Stomach (tissue), 9 donors: ENCODE results near the gene TTC7B. TPM values are rescaled to one million over a fixed set of nuclear protein-coding genes. Genes with fewer than 3 reads are reported as not detected.

Experiments used
- DNase-seq, 2 donors: peaks; one replicate each; pipeline versions ENCODE4 v3.0.0 to v3.0.0-alpha.2; 2013 to 2019
- H3K27ac ChIP-seq, 5 donors: fragments of 200-600 bp in 4 of 5; sonication (generic) in 4 of 5; one replicate each; pipeline ENCODE4 v1.5.1; 2013 to 2019; ENCODE audit warnings: mild to moderate bottlenecking in 1 of 5, moderate library complexity in 1 of 5
- H3K27me3 ChIP-seq, 3 donors: fragments of 200-600 bp; sonication (generic); one replicate each; pipeline ENCODE4 v1.5.1; 2017 to 2019; ENCODE audit warnings: mixed run types in 1 of 3
- H3K36me3 ChIP-seq, 4 donors: fragments of 200-600 bp; sonication (generic); 1 replicate in 3 of 4; 2 replicates in 1 of 4; pipeline ENCODE4 v1.5.1; 2016 to 2019
- H3K4me1 ChIP-seq, 4 donors: fragments of 200-600 bp; sonication (generic); one replicate each; pipeline ENCODE4 v1.5.1; 2016 to 2019
- H3K4me3 ChIP-seq, 4 donors: fragments of 200-600 bp; sonication (generic) in 3 of 4; one replicate each; pipeline ENCODE4 v1.5.1; 2016 to 2019; ENCODE audit warnings: mild to moderate bottlenecking in 1 of 4
- H3K9me3 ChIP-seq, 4 donors: fragments of 200-600 bp; sonication (generic); one replicate each; pipeline ENCODE4 v1.5.1; 2016 to 2019
- CTCF ChIP-seq, 7 experiments: fragments of 450-650 bp in 4 of 7; fragments of 200-600 bp in 3 of 7; sonication (generic) in 3 of 7; IDR thresholded peaks; one replicate each; pipeline ENCODE4 v1.5.1; 2016 to 2019; ENCODE audit warnings: antibody characterized with exemption in 7 of 7, control low read depth in 2 of 7, mild to moderate bottlenecking in 1 of 7
- EP300 ChIP-seq: sonication (generic); formaldehyde crosslinking; IDR thresholded peaks from one replicate; pipeline ENCODE4 v1.6.1; 2017; ENCODE audit warnings: antibody characterized with exemption
- POLR2A ChIP-seq, 4 donors: fragments of 450-650 bp; IDR thresholded peaks; one replicate each; pipeline ENCODE4 v1.6.1; 2016; ENCODE audit warnings: antibody characterized with exemption in 4 of 4, control low read depth in 2 of 4, mild to moderate bottlenecking in 1 of 4, moderate library complexity in 1 of 4
- POLR2AphosphoS5 ChIP-seq, 3 donors: sonication (generic); formaldehyde crosslinking; IDR thresholded peaks; one replicate each; pipeline ENCODE4 v1.6.1; 2016; ENCODE audit warnings: antibody characterized with exemption in 3 of 3
- WGBS, 5 donors: extraction: QIAGEN DNeasy Blood & Tissue Kit in 3 of 5; methylation state at CpG; one replicate each; pipeline versions ENCODE4 v1.1.5 to v1.1.7; 2013 to 2018; 5-methylcytosine and 5-hydroxymethylcytosine counted together
- intact Hi-C: fragments of 100-400 bp; cut with DNase I; formaldehyde crosslinking; loops from one replicate; pipeline ENCODE4 v1.15.1; 2023; ENCODE audit warnings: low total_unique reads
- polyA plus RNA-seq, 3 donors: library from polyadenylated mRNA; stranded (reverse); fragments of 200-250 nt; gene quantifications; one replicate each; pipeline ENCODE4 v1.2.3, GENCODE V29; 2013
- total RNA-seq, 5 donors: library from RNA; depleted of rRNA; stranded (reverse); fragments of >200 nt; gene quantifications; one replicate each; pipeline versions ENCODE4 v1.1.0 to v1.2.3, GENCODE V29; 2014 to 2016
- donor health status: healthy with polysubstance abuse.
- donor health status: Bipolar disorder and iron deficiency.
- donor health status: healthy.

The TTC7B gene
- total and polyA plus RNA-seq, 8 donors: 6.8 to 110 (median 17.7) TPM

- Histone ChIP-seq H3K4me1 (peaks cover 0 to 23% (median 7%) of the 10 kb centered on the region in 4 donors), H3K9me3 (no peaks in the 10 kb centered on the region), H3K27ac (no peak overlapping the region), H3K4me3 (no peak overlapping the region), H3K27me3 (no peaks in the 10 kb centered on the region), H3K36me3 (peaks cover 0 to 51% (median 35%) of the 10 kb centered on the region in 4 donors)
- 85 to 95% (median 91%) methylated on average over 7 of the region's 7 CpGs for WGBS, 5 donors
- DNase-seq: no peak
- no peak for TF ChIP-seq POLR2AphosphoS5 (IDR thresholded peaks at IDR 0.05)
- TF ChIP-seq POLR2A (IDR thresholded peaks at IDR 0.05): no peak
- no peak for TF ChIP-seq EP300
- no peak for TF ChIP-seq CTCF (IDR thresholded peaks at IDR 0.05)
- intact Hi-C loops: no loop called here
Measured at GRCh38 chr14:90575781-90576180, 240.4 kb downstream of the TTC7B start.

GRCh38 chr14:90575336-90575735 lies 240.9 kb downstream of the TTC7B start:
- 89 to 95% (median 90%) methylated on average over 5 of the region's 5 CpGs for WGBS, 5 donors
- intact Hi-C loops: no loop called here
- no peak for TF ChIP-seq POLR2A (IDR thresholded peaks at IDR 0.05)
- no peak for TF ChIP-seq EP300
- no peak for TF ChIP-seq POLR2AphosphoS5 (IDR thresholded peaks at IDR 0.05)
- TF ChIP-seq CTCF (IDR thresholded peaks at IDR 0.05): no peak
- Histone ChIP-seq H3K4me1 (peaks cover 0 to 19% (median 7%) of the 10 kb centered on the region in 4 donors), H3K27ac (no peak overlapping the region), H3K36me3 (peaks cover 0 to 55% (median 39%) of the 10 kb centered on the region in 4 donors), H3K27me3 (no peaks in the 10 kb centered on the region), H3K9me3 (no peaks in the 10 kb centered on the region), H3K4me3 (no peak overlapping the region)
- DNase-seq: no peak

GRCh38 chr14:90574188-90575131 lies 241.8 kb downstream of the TTC7B start:
- no peaks in the 10 kb centered on the region for H3K9me3 ChIP-seq
- intact Hi-C loops: no loop called here
- WGBS, 5 donors: 74 to 81% (median 79%) methylated on average over 13 of the region's 13 CpGs
- peaks cover 0 to 47% (median 41%) of the 10 kb centered on the region in 4 donors for H3K36me3 ChIP-seq
- H3K4me1 ChIP-seq: peaks cover 0 to 21% (median 7%) of the 10 kb centered on the region in 4 donors
- H3K27me3 ChIP-seq: no peaks in the 10 kb centered on the region
- no peak for DNase-seq
- H3K27ac ChIP-seq: peak overlapping the region in 1 of 5 donors; percentile 30
- TF ChIP-seq EP300: no peak
- no peak overlapping the region for H3K4me3 ChIP-seq

GRCh38 chr14:90573385-90574105 lies 242.7 kb downstream of the TTC7B start:
- H3K27ac ChIP-seq: peak overlapping the region in 1 of 5 donors; percentile 27
- TF ChIP-seq EP300: no peak
- TF ChIP-seq POLR2AphosphoS5 (IDR thresholded peaks at IDR 0.05): no peak
- TF ChIP-seq CTCF (IDR thresholded peaks at IDR 0.05): no peak
- no peak for TF ChIP-seq POLR2A (IDR thresholded peaks at IDR 0.05)
- intact Hi-C loops: no loop called here
- H3K4me3 ChIP-seq: no peak overlapping the region
- 82 to 88% (median 88%) methylated on average over 26 to 29 of the region's 29 CpGs for WGBS, 5 donors
- DNase-seq: peak in 1 of 2 donors; percentile 53
- H3K4me1 ChIP-seq: peaks cover 0 to 30% (median 9%) of the 10 kb centered on the region in 4 donors
- no peaks in the 10 kb centered on the region for H3K27me3 ChIP-seq
- H3K9me3 ChIP-seq: no peaks in the 10 kb centered on the region
- H3K36me3 ChIP-seq: peaks cover 0 to 39% (median 33%) of the 10 kb centered on the region in 4 donors
